Kidney capillary endothelial cell (primary cell): ENCODE data around the gene SCN9A.
"Not testable (repeated sequence)": the region's sequence is repeated elsewhere in the genome, so short reads cannot be mapped to it uniquely, and the experiment has no call there.

Experiments used
- DNase-seq: peaks from one replicate; pipeline ENCODE4 v3.0.0-alpha.2; 2018; ENCODE audit warnings: low spot score

SCN9A gene

DNA sequence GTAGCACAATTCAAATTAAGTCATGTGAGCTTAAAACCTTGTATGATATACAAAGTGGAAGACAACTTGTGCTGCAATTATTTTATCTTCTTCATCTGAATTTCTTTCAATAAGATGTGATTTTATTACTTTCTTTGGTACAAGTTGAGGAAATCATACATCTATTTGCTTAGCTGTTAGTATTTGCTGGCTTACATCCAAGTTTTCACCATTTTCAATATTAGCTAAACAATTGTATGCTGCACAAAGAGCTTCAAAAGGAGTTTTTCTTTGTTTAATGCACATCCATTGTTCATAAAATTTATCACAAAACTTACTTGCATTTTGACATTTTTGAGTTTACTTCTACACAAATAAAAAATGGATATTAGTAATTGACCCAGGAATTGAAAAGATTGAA, 40.9 kb downstream of the SCN9A start:
- no peak for DNase-seq

GRCh38 chr2:166333801-166334200, 41.9 kb downstream of the SCN9A start:
- DNase-seq = no peak

- DNase-seq = no peak
Observed at GRCh38 chr2:166332106-166332505, 43.6 kb downstream of the SCN9A start.

- no peak for DNase-seq
Observed at GRCh38 chr2:166331468-166331867, 44.3 kb downstream of the SCN9A start.

DNA sequence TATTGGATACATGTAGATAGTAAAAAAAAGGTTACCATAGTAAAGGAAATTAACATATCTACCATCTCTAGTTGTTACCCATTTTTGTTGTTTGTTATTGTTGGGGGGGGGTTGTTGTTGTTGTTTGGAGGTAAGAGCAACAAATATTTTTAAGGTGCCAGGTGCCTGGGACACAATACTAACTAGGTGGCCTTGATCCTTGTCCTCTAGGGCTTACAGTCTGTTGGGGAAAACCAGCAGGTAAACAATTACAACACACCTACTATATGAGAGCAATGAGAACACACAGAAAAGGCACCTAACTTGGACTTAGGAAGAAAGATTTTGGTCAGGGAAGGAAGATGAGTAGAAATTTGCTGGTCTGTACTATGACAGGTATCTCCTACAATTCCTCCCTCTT, 46.3 kb downstream of the SCN9A start:
- DNase-seq = no peak

- no peak for DNase-seq
Observed at GRCh38 chr2:166328147-166328546, 47.6 kb downstream of the SCN9A start.

DNA sequence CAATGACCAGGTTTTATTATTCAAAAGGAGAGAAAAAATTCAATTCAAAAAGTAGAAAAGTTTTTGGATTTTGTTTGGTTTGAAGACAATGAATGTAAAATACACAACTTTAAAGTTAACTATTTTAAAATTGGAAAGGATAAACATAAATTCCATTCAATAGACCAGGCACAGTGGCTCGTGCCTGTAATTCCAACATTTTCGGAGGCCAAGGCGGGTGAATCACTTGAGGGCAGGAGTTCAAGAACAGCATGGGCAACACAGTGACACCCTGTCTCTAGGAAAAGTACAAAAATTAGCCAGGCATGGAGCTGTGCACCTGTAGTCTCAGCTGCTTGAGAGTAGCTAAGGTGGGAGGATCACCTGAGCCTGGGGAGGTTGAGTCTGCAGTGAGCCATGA, 54.7 kb downstream of the SCN9A start:
- no peak for DNase-seq

- DNase-seq = no peak
Observed at GRCh38 chr2:166314022-166314759, 61.6 kb downstream of the SCN9A start.

DNA sequence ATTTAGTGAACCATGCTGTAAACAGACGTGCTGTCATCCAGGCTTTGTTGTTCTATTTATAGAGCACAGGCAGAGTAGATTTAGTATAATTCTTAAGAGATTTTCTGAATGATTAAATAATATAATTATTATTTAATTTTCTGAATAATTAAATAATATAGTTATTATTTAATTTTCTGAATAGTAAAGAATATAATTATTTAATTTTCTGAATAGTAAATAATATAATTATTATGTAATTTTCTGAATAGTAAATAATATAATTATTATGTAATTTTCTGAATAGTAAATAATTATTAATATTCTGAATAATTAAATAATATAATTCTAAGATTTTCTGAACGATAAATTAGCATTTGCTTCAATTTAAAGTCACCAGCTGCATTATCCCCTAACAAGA, 62.9 kb downstream of the SCN9A start:
- DNase-seq = not testable (repeated sequence)

DNA sequence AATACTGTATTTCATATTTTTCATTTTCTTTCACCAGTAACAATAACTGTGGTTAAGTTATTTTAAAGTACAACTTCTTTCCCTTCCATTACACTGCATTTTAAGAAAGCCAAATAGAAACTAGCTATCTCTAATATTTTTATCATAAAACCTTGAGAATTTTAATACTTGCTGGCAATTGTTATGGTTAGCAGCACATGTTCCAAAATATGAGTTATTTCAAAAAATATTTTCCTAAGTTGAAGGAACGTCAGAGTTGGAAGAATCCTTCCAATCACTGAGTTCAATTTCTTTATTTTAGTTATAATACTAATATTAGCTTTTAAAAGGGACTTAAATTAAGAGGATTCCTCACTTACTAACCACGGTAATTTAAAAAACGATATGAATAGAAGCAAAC, 68.4 kb downstream of the SCN9A start:
- DNase-seq = no peak

DNA sequence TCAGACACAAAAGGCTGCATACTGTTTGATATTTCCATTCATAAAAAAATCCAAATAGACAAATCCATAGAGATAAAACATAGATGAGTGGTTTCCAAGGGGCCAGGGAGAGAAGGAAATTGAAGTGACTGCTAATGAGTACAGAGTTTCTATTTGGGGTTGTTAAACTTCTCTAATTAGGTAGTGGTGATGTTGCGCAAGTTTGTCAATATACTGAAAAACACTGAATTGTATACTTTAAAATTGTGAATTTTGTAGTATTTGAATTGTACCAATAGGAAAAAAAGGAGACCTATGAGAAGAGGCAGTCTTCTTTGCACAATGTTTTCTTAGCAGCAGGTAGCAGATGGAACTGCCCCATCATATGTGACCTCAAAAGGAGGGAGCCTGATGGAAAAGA, 71.1 kb downstream of the SCN9A start:
- no peak for DNase-seq

- DNase-seq = no peak
Observed at GRCh38 chr2:166302036-166302435, 73.7 kb downstream of the SCN9A start.

DNA sequence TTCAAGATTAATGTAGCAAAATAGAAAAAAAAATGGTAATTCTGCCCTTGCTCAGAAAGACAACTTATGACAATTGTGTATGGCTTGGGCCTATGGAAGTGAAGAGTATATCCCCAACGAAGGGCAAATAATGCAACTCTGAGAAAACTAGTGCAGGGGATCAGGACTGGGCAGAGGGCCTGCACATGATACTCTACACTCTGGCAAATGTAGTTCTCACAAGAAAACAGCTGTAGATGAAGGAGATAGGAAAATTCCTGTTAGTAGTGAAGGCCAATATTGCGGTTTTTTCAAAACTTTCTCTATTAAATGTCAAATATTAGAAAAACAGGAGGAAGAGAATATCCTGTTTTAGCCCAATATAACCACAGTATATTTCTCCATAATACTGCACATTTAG, 77.8 kb downstream of the SCN9A start:
- DNase-seq = no peak

DNA sequence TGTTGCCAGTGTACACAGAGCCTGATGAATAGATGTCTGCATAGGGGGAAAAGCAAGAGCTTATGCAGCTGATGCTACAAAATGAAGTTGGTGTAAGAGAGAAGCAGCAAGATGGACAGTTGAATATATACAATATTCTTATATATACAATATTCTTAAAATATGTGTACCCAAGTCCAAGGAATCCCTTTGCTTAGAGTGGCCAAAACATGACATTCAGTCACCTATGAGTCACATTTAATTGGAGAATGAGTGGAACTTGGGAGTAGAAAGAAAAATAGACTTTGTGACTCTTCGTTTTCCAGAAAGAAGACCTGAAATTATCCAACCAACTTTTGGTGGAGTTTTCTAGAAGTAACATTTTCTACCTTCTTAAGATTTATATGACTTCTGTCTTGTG, 81.8 kb downstream of the SCN9A start:
- DNase-seq = no peak

GRCh38 chr2:166285215-166285614, 90.5 kb downstream of the SCN9A start:
- no peak for DNase-seq

- DNase-seq = no peak
Observed at GRCh38 chr2:166284359-166284758, 91.4 kb downstream of the SCN9A start.

- DNase-seq = no peak
Observed at GRCh38 chr2:166282154-166282553, 93.6 kb downstream of the SCN9A start.

DNA sequence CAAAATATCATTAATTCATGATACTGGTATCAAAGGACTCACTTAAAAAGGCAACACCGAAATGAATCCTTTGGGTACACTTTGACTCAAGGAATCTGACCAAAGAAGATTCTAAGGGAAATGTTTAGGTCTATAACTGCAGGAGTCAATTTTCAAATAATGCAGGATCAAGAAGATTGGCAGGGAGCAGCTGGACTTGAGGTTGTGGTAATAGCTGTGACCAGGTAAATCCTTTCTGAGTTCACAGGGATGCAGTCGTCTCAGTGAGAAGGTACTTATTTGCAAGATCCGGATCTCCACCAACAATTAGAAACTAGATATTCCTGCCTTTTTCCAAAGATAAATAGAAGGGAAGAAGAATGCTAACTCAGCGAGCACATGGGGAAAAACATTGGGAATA, 96.9 kb downstream of the SCN9A start:
- DNase-seq = no peak

- DNase-seq = no peak
Observed at GRCh38 chr2:166270376-166270775, 105.4 kb downstream of the SCN9A start.

- DNase-seq = no peak
Observed at GRCh38 chr2:166269322-166269721, 106.4 kb downstream of the SCN9A start.

- no peak for DNase-seq
Observed at GRCh38 chr2:166257859-166258258, 117.9 kb downstream of the SCN9A start.

- DNase-seq = no peak
Observed at GRCh38 chr2:166256896-166257295, 118.8 kb downstream of the SCN9A start.

- no peak for DNase-seq
Observed at GRCh38 chr2:166249318-166249717, 126.4 kb downstream of the SCN9A start.

DNA sequence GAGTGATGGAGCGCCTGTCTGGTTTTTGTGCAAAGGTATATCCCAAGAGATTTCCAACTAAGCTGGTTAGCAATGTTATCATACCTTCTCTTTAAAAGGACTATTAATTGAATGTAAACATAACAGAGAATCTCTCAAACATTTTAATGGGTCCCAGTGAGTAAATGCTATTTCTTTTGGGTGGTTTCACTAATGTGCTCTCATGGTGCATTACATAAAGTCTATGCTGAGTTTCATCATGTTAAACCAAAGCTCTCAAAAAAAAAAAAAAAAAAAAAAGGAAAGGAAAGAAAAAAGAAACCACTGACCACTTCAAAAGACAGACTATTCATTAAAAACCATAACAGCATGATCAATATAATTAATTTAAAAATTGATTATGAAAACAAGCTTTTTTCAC, 128.8 kb downstream of the SCN9A start:
- no peak for DNase-seq

DNA sequence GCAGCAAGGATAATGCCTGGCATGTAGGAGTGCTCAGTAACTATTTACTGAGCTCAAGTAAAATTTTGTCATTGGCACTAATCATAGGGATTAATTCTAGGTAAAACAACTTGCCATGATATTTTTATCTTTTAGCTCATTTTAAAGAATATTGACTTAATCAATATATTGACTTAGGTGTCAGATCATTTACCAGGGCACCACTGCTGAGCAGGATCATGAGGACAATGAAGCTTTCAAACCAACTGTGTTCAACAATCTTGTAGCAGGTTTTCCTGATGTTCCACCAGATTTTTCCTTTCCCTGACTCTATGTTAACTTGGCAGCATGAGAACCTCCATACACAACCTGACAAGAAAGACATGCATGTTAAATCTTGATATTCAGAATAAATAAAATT, 133.4 kb downstream of the SCN9A start:
- no peak for DNase-seq
